HEK293 (cell line): Measurements from ENCODE around the gene CDK4.

ENCODE experiments used
- GLIS2 ChIP-seq: fragments of 450-650 bp; formaldehyde crosslinking; IDR thresholded peaks from 2 replicates; pipeline ENCODE4 v1.5.1; 2016; ENCODE audit warnings: missing biosample characterization, missing genetic modification characterization
- IKZF3 ChIP-seq: fragments of 450-650 bp; IDR thresholded peaks from 2 replicates; pipeline ENCODE4 v1.5.0; 2018; ENCODE audit warnings: missing biosample characterization, mild to moderate bottlenecking, missing genetic modification characterization, moderate library complexity
- KLF1 ChIP-seq: fragments of 450-650 bp; formaldehyde crosslinking; IDR thresholded peaks from 2 replicates; pipeline ENCODE4 v1.5.1; 2016; ENCODE audit warnings: missing biosample characterization, missing genetic modification characterization
- KLF10 ChIP-seq: fragments of 450-650 bp; IDR thresholded peaks from 2 replicates; pipeline ENCODE4 v1.5.1; 2018; ENCODE audit warnings: missing biosample characterization, mild to moderate bottlenecking, missing genetic modification characterization
- PATZ1 ChIP-seq: fragments of 450-650 bp; formaldehyde crosslinking; IDR thresholded peaks from 2 replicates; pipeline ENCODE4 v1.5.1; 2016; ENCODE audit warnings: missing biosample characterization, missing genetic modification characterization
- REPIN1 ChIP-seq: fragments of 450-650 bp; formaldehyde crosslinking; IDR thresholded peaks from 2 replicates; pipeline ENCODE4 v1.5.1; 2017; ENCODE audit warnings: missing biosample characterization, missing genetic modification characterization, low read depth
- SP3 ChIP-seq: fragments of 450-650 bp; formaldehyde crosslinking; IDR thresholded peaks from 2 replicates; pipeline ENCODE4 v1.5.1; 2016; ENCODE audit warnings: missing biosample characterization, missing genetic modification characterization
- ZBTB8A ChIP-seq: fragments of 450-650 bp; formaldehyde crosslinking; IDR thresholded peaks from 2 replicates; pipeline ENCODE4 v1.5.1; 2016; ENCODE audit warnings: missing biosample characterization, missing genetic modification characterization
- ZFP69B ChIP-seq: fragments of 450-650 bp; formaldehyde crosslinking; IDR thresholded peaks from 2 replicates; pipeline ENCODE4 v1.5.1; 2016; ENCODE audit warnings: missing biosample characterization, missing genetic modification characterization
- ZNF121 ChIP-seq: fragments of 450-650 bp; formaldehyde crosslinking; IDR thresholded peaks from 2 replicates; pipeline ENCODE4 v1.5.1; 2016; ENCODE audit warnings: missing biosample characterization, missing genetic modification characterization
- ZNF157 ChIP-seq: fragments of 450-650 bp; formaldehyde crosslinking; IDR thresholded peaks from 2 replicates; pipeline ENCODE4 v1.5.1; 2016; ENCODE audit warnings: missing biosample characterization, missing genetic modification characterization
- ZNF24 ChIP-seq: fragments of 450-650 bp; formaldehyde crosslinking; IDR thresholded peaks from 2 replicates; pipeline ENCODE4 v1.5.1; 2016; ENCODE audit warnings: missing biosample characterization, missing genetic modification characterization
- ZNF324 ChIP-seq: fragments of 450-650 bp; formaldehyde crosslinking; IDR thresholded peaks from 2 replicates; pipeline ENCODE4 v1.5.1; 2016; ENCODE audit warnings: missing biosample characterization, missing genetic modification characterization
- ZNF341 ChIP-seq: fragments of 450-650 bp; formaldehyde crosslinking; IDR thresholded peaks from 2 replicates; pipeline ENCODE4; 2016; ENCODE audit warnings: low read depth, missing biosample characterization, missing genetic modification characterization
- ZNF362 ChIP-seq: fragments of 450-650 bp; formaldehyde crosslinking; IDR thresholded peaks from 2 replicates; pipeline ENCODE4 v1.5.1; 2016; ENCODE audit warnings: missing biosample characterization, missing genetic modification characterization
- ZNF394 ChIP-seq: fragments of 450-650 bp; formaldehyde crosslinking; IDR thresholded peaks from 2 replicates; pipeline ENCODE4 v1.5.1; 2016; ENCODE audit warnings: missing biosample characterization, missing genetic modification characterization, mild to moderate bottlenecking, moderate library complexity, borderline replicate concordance
- ZNF404 ChIP-seq: fragments of 450-650 bp; formaldehyde crosslinking; IDR thresholded peaks from 2 replicates; pipeline ENCODE4 v1.5.1; 2017; ENCODE audit warnings: missing biosample characterization, missing genetic modification characterization
- ZNF501 ChIP-seq: fragments of 450-650 bp; formaldehyde crosslinking; IDR thresholded peaks from 2 replicates; pipeline ENCODE4 v1.5.1; 2016; ENCODE audit warnings: missing biosample characterization, missing genetic modification characterization
- ZNF513 ChIP-seq: fragments of 450-650 bp; IDR thresholded peaks from 2 replicates; pipeline ENCODE4 v1.5.1; 2018; ENCODE audit warnings: missing biosample characterization, missing genetic modification characterization
- ZNF585B ChIP-seq: fragments of 450-650 bp; formaldehyde crosslinking; IDR thresholded peaks from 2 replicates; pipeline ENCODE4 v1.5.1; 2016; ENCODE audit warnings: missing biosample characterization, missing genetic modification characterization
- ZNF596 ChIP-seq: fragments of 450-650 bp; IDR thresholded peaks from 2 replicates; pipeline ENCODE4 v1.5.0; 2018; ENCODE audit warnings: missing biosample characterization, mild to moderate bottlenecking, missing genetic modification characterization, moderate library complexity
- ZNF776 ChIP-seq: fragments of 450-650 bp; formaldehyde crosslinking; IDR thresholded peaks from 2 replicates; pipeline ENCODE4 v1.5.0; 2017; ENCODE audit warnings: missing biosample characterization, missing genetic modification characterization, borderline replicate concordance
- ZSCAN30 ChIP-seq: fragments of 450-650 bp; IDR thresholded peaks from 2 replicates; pipeline ENCODE4 v1.5.1; 2018; ENCODE audit warnings: missing biosample characterization, mild to moderate bottlenecking, missing genetic modification characterization, moderate library complexity
- ZXDB ChIP-seq: fragments of 450-650 bp; formaldehyde crosslinking; IDR thresholded peaks from 2 replicates; pipeline ENCODE4 v1.5.1; 2016; ENCODE audit warnings: missing biosample characterization, missing genetic modification characterization
- TF ChIP-seq, protein P1 (sequence below): fragments of 450-650 bp; formaldehyde crosslinking; IDR thresholded peaks from 2 replicates; pipeline ENCODE4 v1.5.1; 2016; ENCODE audit warnings: missing biosample characterization, missing genetic modification characterization, borderline replicate concordance
- TF ChIP-seq, protein P2 (sequence below): fragments of 450-650 bp; formaldehyde crosslinking; IDR thresholded peaks from 2 replicates; pipeline ENCODE4 v1.5.1; 2016; ENCODE audit warnings: missing biosample characterization, missing genetic modification characterization

Gene CDK4

GRCh38 chr12:57751788-57752667 lies at the start of gene CDK4 (continued):
- TF ChIP-seq, protein P1, sequence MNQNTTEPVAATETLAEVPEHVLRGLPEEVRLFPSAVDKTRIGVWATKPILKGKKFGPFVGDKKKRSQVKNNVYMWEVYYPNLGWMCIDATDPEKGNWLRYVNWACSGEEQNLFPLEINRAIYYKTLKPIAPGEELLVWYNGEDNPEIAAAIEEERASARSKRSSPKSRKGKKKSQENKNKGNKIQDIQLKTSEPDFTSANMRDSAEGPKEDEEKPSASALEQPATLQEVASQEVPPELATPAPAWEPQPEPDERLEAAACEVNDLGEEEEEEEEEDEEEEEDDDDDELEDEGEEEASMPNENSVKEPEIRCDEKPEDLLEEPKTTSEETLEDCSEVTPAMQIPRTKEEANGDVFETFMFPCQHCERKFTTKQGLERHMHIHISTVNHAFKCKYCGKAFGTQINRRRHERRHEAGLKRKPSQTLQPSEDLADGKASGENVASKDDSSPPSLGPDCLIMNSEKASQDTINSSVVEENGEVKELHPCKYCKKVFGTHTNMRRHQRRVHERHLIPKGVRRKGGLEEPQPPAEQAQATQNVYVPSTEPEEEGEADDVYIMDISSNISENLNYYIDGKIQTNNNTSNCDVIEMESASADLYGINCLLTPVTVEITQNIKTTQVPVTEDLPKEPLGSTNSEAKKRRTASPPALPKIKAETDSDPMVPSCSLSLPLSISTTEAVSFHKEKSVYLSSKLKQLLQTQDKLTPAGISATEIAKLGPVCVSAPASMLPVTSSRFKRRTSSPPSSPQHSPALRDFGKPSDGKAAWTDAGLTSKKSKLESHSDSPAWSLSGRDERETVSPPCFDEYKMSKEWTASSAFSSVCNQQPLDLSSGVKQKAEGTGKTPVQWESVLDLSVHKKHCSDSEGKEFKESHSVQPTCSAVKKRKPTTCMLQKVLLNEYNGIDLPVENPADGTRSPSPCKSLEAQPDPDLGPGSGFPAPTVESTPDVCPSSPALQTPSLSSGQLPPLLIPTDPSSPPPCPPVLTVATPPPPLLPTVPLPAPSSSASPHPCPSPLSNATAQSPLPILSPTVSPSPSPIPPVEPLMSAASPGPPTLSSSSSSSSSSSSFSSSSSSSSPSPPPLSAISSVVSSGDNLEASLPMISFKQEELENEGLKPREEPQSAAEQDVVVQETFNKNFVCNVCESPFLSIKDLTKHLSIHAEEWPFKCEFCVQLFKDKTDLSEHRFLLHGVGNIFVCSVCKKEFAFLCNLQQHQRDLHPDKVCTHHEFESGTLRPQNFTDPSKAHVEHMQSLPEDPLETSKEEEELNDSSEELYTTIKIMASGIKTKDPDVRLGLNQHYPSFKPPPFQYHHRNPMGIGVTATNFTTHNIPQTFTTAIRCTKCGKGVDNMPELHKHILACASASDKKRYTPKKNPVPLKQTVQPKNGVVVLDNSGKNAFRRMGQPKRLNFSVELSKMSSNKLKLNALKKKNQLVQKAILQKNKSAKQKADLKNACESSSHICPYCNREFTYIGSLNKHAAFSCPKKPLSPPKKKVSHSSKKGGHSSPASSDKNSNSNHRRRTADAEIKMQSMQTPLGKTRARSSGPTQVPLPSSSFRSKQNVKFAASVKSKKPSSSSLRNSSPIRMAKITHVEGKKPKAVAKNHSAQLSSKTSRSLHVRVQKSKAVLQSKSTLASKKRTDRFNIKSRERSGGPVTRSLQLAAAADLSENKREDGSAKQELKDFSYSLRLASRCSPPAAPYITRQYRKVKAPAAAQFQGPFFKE = no peak
- TF ChIP-seq GLIS2 (tag by site-specific recombination) (peak; percentile 99), ZFP69B (tag by site-specific recombination) (peak; percentile 77), ZNF157 (tag by site-specific recombination) (no peak), ZNF24 (tag by site-specific recombination) (peak; percentile 96), PATZ1 (tag by site-specific recombination) (peak; percentile 100), ZNF776 (no peak), ZNF501 (tag by site-specific recombination) (peak; percentile 80), ZNF341 (tag by site-specific recombination) (peak; percentile 63; the same call in 1 of the 2 replicates), KLF1 (tag by site-specific recombination) (peak; percentile 98), ZNF362 (no peak), REPIN1 (tag by site-specific recombination) (0 out of 2 replicates have a peak, but pooled peaks have one; percentile 12), IKZF3 (tag by site-specific recombination) (no peak), SP3 (tag by site-specific recombination) (peak; percentile 100), ZNF513 (tag by site-specific recombination) (no peak), ZNF324 (tag by site-specific recombination) (peak; percentile 81), ZNF404 (tag by site-specific recombination) (no peak), KLF10 (peak; percentile 99), ZNF121 (no peak), ZBTB8A (tag by site-specific recombination) (peak; percentile 66), ZSCAN30 (tag by site-specific recombination) (peak; percentile 78), ZNF394 (tag by site-specific recombination) (peak; percentile 83), ZNF585B (tag by site-specific recombination) (no peak), ZNF596 (no peak), ZXDB (tag by site-specific recombination) (peak; percentile 92)
- TF ChIP-seq, protein P2, sequence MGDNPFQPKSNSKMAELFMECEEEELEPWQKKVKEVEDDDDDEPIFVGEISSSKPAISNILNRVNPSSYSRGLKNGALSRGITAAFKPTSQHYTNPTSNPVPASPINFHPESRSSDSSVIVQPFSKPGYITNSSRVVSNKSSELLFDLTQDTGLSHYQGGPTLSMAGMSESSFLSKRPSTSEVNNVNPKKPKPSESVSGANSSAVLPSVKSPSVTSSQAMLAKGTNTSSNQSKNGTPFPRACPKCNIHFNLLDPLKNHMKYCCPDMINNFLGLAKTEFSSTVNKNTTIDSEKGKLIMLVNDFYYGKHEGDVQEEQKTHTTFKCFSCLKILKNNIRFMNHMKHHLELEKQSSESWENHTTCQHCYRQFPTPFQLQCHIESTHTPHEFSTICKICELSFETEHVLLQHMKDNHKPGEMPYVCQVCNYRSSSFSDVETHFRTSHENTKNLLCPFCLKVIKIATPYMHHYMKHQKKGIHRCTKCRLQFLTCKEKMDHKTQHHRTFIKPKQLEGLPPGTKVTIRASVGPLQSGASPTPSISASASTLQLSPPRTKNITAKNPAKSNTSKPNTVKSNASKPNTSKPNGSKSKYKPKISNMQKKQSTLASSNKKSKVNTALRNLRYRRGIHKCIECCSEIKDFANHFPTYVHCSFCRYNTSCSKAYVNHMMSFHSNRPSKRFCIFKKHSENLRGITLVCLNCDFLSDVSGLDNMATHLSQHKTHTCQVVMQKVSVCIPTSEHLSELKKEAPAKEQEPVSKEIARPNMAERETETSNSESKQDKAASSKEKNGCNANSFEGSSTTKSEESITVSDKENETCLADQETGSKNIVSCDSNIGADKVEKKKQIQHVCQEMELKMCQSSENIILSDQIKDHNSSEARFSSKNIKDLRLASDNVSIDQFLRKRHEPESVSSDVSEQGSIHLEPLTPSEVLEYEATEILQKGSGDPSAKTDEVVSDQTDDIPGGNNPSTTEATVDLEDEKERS (tag by site-specific recombination) = no peak
